ENCODE measurements around the gene TMEM150B. TPM values are rescaled to one million over a fixed set of nuclear protein-coding genes. Genes with fewer than 3 reads are reported as not detected.

Gene TMEM150B
- total and polyA plus RNA-seq, 2 donors (not counting 1 experiment from before 2014, with no cell fraction given), result not detected

GRCh38 chr19:55352040-55352439 is 26.9 kb upstream of the TMEM150B start:
- Histone ChIP-seq H2AFZ (ENCODE audit: low read length) (no peak overlapping the region), H3K36me3 (ENCODE audit: control insufficient read depth, insufficient read depth, low read length) (no peaks in the 10 kb centered on the region), H3K4me1 (ENCODE audit: control insufficient read depth, extremely low read depth, insufficient read depth, low read length) (no peaks in the 10 kb centered on the region), H3K27ac (ENCODE audit: insufficient read depth, low read length) (no peak overlapping the region), H3K9me3 (ENCODE audit: control insufficient read depth, insufficient read depth, low read depth, low read length) (no peaks in the 10 kb centered on the region), H3K4me2 (ENCODE audit: extremely low read depth, insufficient read depth, low read length) (no peak overlapping the region), H3K79me2 (ENCODE audit: control insufficient read depth, insufficient read depth, low read length) (no peaks in the 10 kb centered on the region), H3K27me3 (ENCODE audit: control insufficient read depth, insufficient read depth, low read length) (peaks cover 31% of the 10 kb centered on the region), H4K20me1 (ENCODE audit: control insufficient read depth, extremely low read depth, insufficient read depth, low read length) (no peaks in the 10 kb centered on the region), H3K4me3 (replicated peaks in 1 of 4; ENCODE audit: control extremely low read depth in 1 of 4, insufficient read depth in 1 of 4, low read depth in 3 of 4, low read length in 4 of 4) (no peak overlapping the region), H3K9ac (ENCODE audit: insufficient read depth, low read length) (no peak overlapping the region)
- DNase-seq (ENCODE audit: low read depth in 2 of 2), result no peak
- TF ChIP-seq EZH2 (IDR thresholded peaks at IDR 0.05; ENCODE audit: low read length, missing control alignments) (no peak), CTCF (conservative IDR thresholded peaks at IDR 0.05 in 1 of 2, IDR thresholded peaks at IDR 0.05 in 1 of 2; ENCODE audit: low read depth in 1 of 2, low read length in 2 of 2) (no peak)

DNA sequence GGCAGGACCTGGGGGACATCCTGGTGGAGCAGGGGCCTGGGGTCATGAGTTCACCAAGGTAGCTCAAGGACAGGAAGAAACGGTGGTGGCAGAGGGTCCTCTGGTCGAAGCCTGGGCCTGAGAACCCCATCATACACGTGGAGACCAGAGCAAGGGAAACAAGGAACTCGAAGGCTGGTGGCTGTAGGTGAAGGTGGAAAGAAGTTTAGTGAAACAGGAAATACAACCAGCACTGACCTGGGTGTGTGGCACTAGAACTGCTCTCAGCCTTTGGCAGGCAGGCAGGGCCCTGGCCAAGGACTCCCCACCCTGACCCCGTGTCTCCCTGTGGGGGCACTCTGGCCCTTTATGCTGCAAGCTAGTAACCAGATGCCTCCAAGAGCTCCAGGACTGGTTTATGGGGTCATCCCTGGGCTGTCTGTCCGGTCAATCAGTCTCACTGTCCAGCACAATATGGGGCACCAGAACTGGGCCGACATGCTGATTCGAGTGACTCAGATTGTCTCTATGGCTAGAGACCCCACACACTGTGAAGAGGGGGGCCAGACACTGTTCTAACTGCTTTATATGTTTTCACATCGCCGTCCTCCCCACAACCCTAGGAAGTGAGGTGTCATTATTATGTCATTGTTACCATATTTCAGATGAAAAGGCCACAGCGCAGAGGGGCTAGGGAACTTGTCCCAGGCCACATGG is 25.6 kb upstream of the TMEM150B start:
- TF ChIP-seq CTCF (conservative IDR thresholded peaks at IDR 0.05 in 1 of 2, IDR thresholded peaks at IDR 0.05 in 1 of 2; ENCODE audit: low read depth in 1 of 2, low read length in 2 of 2), result no peak
- no peak for TF ChIP-seq EZH2 (IDR thresholded peaks at IDR 0.05; ENCODE audit: low read length, missing control alignments)
- no peak overlapping the region for H2AFZ ChIP-seq (ENCODE audit: low read length)
- peaks cover under 1% of the 10 kb centered on the region for H3K4me1 ChIP-seq (ENCODE audit: control insufficient read depth, extremely low read depth, insufficient read depth, low read length)
- no peak overlapping the region for H3K27ac ChIP-seq (ENCODE audit: insufficient read depth, low read length)
- H3K79me2 ChIP-seq (ENCODE audit: control insufficient read depth, insufficient read depth, low read length), result no peaks in the 10 kb centered on the region
- no peak overlapping the region for H3K4me2 ChIP-seq (ENCODE audit: extremely low read depth, insufficient read depth, low read length)
- DNase-seq (ENCODE audit: low read depth in 2 of 2), result no peak
- H3K9me3 ChIP-seq (ENCODE audit: control insufficient read depth, insufficient read depth, low read depth, low read length), result no peaks in the 10 kb centered on the region
- no peaks in the 10 kb centered on the region for H4K20me1 ChIP-seq (ENCODE audit: control insufficient read depth, extremely low read depth, insufficient read depth, low read length)
- H3K4me3 ChIP-seq (replicated peaks in 1 of 4; ENCODE audit: control extremely low read depth in 1 of 4, insufficient read depth in 1 of 4, low read depth in 3 of 4, low read length in 4 of 4), result no peak overlapping the region
- H3K9ac ChIP-seq (ENCODE audit: insufficient read depth, low read length), result no peak overlapping the region
- no peaks in the 10 kb centered on the region for H3K36me3 ChIP-seq (ENCODE audit: control insufficient read depth, insufficient read depth, low read length)
- H3K27me3 ChIP-seq (ENCODE audit: control insufficient read depth, insufficient read depth, low read length), result peaks cover 31% of the 10 kb centered on the region

DNA sequence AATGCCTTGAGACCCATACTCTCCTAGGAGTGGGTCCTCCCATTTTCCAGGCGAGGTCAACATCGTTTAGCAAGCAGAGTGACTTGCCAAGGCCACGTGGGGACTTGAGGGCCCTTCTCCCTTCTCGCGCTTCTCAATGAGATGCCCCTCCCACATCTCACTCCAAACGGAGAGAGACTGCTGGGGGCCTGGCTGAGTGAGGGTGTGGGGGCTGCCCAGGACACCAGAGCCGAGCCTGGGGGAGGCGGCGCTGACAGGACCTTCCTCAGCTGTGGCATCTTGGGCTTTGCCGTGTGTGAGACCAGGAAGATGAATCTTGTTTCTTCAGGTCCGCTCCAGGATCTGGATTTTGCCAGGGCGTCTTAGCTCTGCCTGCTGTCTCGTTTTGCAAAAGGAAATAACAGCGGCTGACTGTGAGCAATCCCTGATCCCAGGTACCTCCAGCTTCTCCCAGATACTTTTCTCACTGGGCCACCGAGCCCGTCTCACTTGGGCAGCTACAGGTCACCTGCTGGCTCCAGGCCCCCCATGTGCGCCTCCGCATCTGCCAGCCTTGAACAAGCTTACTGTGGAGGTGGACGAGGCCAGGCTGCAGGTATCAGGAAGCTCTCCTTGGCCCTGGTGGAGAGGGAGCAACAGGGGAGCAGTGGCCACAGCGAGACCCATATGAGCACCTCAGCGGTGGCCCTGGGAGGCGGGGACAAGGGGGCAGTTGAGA is 23.3 kb upstream of the TMEM150B start:
- Histone ChIP-seq H3K4me2 (ENCODE audit: extremely low read depth, insufficient read depth, low read length) (no peak overlapping the region), H3K9ac (ENCODE audit: insufficient read depth, low read length) (no peak overlapping the region), H3K27me3 (ENCODE audit: control insufficient read depth, insufficient read depth, low read length) (peaks cover 23% of the 10 kb centered on the region), H3K4me1 (ENCODE audit: control insufficient read depth, extremely low read depth, insufficient read depth, low read length) (peaks cover 2% of the 10 kb centered on the region), H4K20me1 (ENCODE audit: control insufficient read depth, extremely low read depth, insufficient read depth, low read length) (no peaks in the 10 kb centered on the region), H3K9me3 (ENCODE audit: control insufficient read depth, insufficient read depth, low read depth, low read length) (no peaks in the 10 kb centered on the region), H3K36me3 (ENCODE audit: control insufficient read depth, insufficient read depth, low read length) (peaks cover 1% of the 10 kb centered on the region), H3K27ac (ENCODE audit: insufficient read depth, low read length) (no peak overlapping the region), H3K4me3 (replicated peaks in 1 of 4; ENCODE audit: control extremely low read depth in 1 of 4, insufficient read depth in 1 of 4, low read depth in 3 of 4, low read length in 4 of 4) (no peak overlapping the region), H3K79me2 (ENCODE audit: control insufficient read depth, insufficient read depth, low read length) (no peaks in the 10 kb centered on the region), H2AFZ (ENCODE audit: low read length) (no peak overlapping the region)
- no peak for TF ChIP-seq EZH2 (IDR thresholded peaks at IDR 0.05; ENCODE audit: low read length, missing control alignments)
- TF ChIP-seq CTCF (conservative IDR thresholded peaks at IDR 0.05 in 1 of 2, IDR thresholded peaks at IDR 0.05 in 1 of 2; ENCODE audit: low read depth in 1 of 2, low read length in 2 of 2), result no peak
- no peak for DNase-seq (ENCODE audit: low read depth in 2 of 2)

Measured in fibroblast of lung (primary cell).